Activated CD4-positive, alpha-beta T cell treated with anti-CD3 and anti-CD28 coated beads, Interleukin-2, amount 50 U/mL, for 1 hour (primary cell): ENCODE results near the gene ADAMTS8.

Source experiments
- DNase-seq: peaks from one replicate; pipeline ENCODE4 v3.0.0-alpha.2; 2020

Gene ADAMTS8

DNA sequence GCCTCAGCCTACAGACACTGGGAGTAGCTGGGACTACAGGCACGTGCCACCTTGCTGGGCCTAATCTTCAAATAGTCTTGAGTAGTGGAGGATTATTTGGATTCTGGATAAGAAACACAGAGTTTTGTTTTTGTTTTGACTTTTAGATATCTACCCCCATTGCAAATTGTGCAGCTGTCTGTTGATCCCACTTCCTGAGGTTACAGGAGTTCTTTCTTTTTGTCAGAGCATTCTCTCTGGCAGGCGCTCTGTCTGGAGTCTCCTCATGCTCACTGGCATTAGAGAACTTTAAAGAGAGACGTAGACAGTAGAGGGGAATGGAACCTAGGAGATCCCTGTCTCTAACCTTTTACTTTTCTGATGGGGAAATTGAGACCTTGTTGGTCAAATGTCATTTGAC, 7.8 kb upstream of the ADAMTS8 start:
- DNase-seq: no peak

DNA sequence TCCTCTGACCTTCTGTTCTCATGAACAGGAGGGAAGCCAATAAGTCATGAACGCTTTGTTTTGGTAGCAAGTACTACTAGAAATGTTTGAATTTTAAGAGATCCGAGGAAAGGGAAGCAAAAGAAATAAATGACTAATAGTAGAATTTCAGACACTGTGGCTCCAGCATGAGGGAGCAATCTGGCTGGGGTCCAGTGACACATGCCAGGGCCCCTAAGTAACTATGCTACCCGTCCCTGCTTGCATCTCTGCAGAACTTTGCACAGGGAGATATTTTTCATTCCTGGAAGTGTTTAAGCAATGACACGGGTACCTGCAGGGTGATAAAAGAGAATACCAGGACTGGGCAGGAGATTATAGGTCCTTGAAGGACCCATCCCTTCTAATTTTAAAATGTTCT, 7.3 kb upstream of the ADAMTS8 start:
- DNase-seq: no peak

DNA sequence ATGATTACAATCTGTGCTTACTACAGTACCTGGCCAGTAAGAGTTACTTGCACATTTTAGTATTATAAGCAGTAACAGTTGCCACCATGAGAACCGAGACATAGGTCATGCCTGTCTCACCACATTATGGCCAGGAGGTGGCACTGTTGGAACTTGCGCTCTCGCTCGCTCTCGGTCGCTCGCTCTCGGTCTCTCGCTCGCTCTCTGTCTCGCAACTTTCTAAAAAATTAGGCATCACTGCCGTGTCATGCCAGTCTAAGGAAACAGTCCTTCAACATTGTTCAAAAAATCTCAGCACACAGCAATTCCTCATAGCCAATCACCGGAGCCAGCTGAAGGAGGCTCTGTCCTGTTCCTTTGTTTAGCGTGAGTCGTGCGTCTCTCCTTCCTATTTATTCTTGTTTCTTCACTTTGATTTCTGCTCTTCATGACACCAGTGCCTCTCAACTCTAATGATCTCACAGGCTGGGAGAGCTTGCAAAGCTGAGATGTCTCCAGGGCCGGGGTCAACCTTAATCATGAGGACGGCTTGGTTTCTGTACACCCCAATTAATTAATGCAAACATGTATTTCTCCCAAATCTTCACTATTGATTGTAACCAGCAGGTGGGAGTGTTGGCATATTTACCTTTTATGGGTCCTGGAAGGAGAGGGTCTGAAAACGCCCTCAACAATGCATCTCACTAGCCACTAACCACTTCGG, 6.3 kb upstream of the ADAMTS8 start:
- DNase-seq: peak; percentile 56

GRCh38 chr11:130433357-130433756, 4.9 kb upstream of the ADAMTS8 start:
- no peak for DNase-seq

DNA sequence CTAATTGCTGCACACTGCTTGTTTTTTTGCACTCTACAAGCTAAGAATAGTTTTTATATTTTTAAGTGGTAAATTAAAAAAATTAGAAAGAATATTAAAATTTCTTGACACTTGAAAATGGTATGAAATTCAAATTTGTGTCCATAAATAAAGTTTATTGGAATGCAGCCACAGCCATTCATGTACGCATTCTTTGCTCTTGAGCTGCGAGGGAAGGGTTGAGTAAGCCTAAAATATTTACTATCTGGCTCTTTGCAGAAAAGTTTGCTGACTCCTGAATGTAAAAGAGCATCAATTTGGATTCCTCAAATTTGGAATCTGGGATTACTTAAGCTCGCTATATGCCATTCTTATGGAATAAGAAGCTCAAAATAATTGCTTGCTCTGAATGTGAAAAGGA, 3.4 kb upstream of the ADAMTS8 start:
- DNase-seq: no peak

DNA sequence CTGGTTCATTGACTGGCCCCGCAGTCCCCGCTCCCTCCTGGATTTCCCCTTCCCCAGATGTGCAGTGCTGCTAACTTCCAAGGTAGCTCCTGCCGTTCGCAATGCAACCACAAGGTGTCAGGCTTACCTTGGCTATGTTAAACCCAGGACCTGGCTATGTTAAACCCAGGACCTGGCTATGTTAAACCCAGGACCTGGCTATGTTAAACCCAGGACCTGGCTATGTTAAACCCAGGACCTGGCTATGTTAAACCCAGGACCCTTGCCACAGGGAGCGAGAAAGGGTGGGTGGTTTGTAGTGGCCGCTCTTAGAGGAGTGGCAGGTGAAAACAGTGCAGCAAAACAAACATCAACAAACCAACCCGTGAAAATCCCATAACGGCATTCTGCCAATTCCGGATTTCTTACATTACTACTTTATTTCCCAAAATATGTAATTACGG, 2.9 kb upstream of the ADAMTS8 start:
- DNase-seq: peak; percentile 65

GRCh38 chr11:130429983-130430382, 1.6 kb upstream of the ADAMTS8 start:
- no peak for DNase-seq

GRCh38 chr11:130429120-130429681, 792 bp upstream of the ADAMTS8 start:
- no peak for DNase-seq

- DNase-seq: no peak
These were observed 661 bp downstream of the ADAMTS8 start for GRCh38 chr11:130427581-130428315.

- DNase-seq: no peak
These were observed 1.5 kb downstream of the ADAMTS8 start for GRCh38 chr11:130426837-130427341.

DNA sequence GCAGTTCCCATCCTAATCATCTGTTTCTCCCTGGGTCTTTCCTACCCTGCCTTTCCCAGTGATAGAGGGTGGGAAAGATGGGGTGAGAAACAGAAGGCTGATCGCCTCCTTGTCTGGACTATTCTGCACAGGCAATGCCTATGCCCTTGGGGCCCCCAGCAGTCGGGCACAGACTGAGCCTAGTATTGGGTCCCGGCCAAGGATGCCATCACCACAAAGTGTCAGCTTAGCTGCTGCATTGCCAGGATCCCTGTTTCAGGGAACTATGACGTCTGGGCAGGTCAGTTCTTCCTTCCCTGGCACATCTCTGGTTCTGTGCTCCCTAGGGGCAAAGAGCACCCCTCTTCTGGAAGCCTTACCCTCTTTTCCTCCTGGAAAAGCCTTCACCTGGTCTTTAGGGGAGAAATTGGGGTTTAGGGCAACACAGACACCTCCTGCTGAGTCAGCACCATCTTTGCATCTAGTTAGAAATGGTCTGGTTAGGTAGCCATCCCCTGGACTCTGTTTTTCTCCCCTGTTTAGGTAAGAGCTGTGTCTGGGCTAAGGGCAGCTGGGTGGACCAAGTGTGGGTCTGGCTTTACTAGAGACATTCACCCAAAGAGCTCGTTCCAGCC, 2.1 kb downstream of the ADAMTS8 start:
- DNase-seq: no peak

DNA sequence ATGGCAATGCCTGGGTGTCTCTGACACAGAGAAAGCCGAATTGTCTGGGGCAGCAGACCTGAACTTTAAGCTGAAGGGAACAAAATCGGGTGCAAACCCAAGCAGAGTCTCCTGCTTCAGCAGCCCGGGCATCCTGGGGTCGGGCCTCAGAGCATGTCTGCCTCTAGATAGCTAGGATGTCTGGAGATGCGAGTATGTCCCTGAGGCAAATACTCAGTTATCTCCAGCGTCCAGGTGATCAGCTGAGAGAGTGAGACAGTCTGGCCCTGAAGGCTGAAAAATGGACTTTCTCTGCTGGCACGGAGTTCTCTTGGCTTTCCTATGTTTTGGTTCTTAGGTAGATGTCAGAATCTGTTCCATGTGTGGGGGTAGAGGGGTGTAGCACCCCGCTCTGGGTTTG, 3.3 kb downstream of the ADAMTS8 start:
- DNase-seq: no peak

DNA sequence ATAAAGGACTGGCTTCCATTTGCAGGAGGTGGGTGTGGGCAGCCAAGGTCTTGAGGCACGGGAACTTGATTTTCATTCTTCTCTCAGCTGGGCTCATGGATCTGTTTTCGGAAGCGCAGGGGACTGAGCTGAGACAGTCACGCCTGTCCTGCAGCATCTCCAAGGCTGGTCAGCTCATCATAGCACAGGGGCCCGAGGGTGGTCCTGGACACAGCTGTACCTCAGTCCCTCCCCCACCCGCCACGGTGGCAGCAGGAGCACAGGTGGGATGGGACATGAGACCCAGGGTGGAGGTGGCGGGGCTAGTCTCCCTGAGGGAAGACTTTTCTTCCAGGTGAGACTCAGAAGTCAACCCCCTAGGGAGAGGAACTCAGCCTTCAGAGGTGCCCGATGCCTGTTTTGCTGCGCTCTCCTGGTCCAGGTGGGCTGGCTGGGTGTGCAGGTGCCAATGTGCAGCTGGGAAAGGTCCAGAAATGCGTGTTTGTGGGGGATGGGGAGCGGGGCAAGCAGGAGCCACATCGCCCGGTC, 3.7 kb downstream of the ADAMTS8 start:
- DNase-seq: no peak

GRCh38 chr11:130423541-130424142, 4.8 kb downstream of the ADAMTS8 start:
- no peak for DNase-seq

DNA sequence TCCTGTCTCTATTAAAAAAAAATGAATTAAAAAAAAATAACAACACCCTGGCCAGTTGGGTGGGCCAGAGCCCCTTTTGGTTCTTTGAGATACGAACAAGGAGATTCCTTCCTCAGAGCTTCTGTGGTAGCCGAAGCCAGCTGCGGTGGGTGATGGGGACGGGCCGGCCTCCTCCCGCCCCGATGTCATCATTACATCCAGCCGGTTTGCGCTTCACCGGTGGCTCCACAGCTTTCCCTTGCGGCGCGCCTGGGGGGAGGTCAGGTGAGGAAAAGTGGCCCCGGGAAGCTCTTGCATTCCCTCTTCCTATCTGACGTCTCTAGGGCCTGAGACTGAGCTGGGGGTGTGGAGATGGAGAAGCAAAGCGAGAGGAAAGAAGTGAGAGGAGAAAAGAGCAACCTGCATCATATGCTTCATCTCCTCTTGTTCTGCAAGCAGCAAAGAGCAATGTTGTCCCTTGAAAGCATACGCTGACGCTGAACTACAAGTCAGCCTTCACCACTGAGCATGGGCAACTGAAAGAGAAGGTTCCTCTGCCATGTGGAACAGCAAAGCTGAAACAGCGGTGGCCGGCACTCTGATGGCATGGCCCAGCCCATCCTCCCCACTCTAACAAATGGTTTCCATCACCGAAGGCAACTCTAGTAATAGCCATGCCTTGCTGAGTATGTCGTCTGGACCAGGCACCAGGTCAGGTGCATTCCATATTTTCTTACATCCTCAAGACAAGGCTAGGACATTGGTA, 6.0 kb downstream of the ADAMTS8 start:
- DNase-seq: no peak

GRCh38 chr11:130421697-130422096, 6.7 kb downstream of the ADAMTS8 start:
- DNase-seq: no peak

GRCh38 chr11:130421199-130421585, 7.2 kb downstream of the ADAMTS8 start:
- no peak for DNase-seq

- no peak for DNase-seq
These were observed 7.8 kb downstream of the ADAMTS8 start for GRCh38 chr11:130420478-130421198.

GRCh38 chr11:130418756-130419155, 9.7 kb downstream of the ADAMTS8 start:
- no peak for DNase-seq

- no peak for DNase-seq
These were observed 10.2 kb downstream of the ADAMTS8 start for GRCh38 chr11:130418210-130418609.

DNA sequence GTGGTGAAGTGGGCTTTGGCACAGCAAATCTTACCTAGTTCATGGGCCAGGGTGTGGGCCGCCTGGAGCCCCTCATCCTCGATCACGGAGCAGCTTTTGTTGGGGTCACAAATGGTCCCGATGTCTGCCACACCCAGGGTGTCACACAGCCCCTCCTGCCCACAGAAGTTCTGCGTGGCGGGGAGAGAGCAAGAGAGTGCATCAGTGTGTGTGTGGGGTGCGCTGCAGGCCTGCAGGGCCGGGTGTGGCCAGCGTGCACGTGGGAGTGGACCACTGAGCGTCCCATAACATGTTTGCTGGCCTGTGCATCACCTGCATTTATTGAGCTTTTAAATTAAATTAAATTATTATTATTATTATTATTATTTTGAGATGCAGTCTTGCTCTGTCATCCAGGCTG, 11.5 kb downstream of the ADAMTS8 start:
- DNase-seq: no peak

DNA sequence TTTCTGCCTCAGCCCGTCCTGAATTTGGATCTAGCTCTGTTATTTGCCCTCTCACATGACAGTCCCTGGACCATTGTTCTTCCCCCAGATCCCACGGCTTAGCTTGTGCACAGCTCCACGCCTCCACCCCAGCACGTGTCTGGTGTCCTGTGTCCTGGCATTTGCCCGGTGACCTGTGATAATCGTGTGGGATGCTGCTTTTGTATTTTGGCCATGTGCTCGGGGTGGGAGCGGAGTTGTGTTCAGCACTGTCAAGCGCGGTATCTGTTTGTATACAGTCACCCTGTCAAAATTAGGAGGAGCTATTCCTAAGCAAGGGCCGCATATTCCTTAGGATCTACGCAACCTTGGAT, 11.9 kb downstream of the ADAMTS8 start:
- DNase-seq: no peak
